T-helper 9 cell (primary cell): ENCODE results near the gene TNNI3K.

Experiments
- DNase-seq: peaks from one replicate; pipeline ENCODE4 v3.0.0-alpha.2; 2020

The TNNI3K gene

GRCh38 chr1:74395571-74395970, 160.4 kb downstream of the TNNI3K start:
- DNase-seq: no peak

- no peak for DNase-seq
Observed at GRCh38 chr1:74396462-74396861, 161.3 kb downstream of the TNNI3K start.

GRCh38 chr1:74396933-74397332, 161.7 kb downstream of the TNNI3K start:
- no peak for DNase-seq

DNA sequence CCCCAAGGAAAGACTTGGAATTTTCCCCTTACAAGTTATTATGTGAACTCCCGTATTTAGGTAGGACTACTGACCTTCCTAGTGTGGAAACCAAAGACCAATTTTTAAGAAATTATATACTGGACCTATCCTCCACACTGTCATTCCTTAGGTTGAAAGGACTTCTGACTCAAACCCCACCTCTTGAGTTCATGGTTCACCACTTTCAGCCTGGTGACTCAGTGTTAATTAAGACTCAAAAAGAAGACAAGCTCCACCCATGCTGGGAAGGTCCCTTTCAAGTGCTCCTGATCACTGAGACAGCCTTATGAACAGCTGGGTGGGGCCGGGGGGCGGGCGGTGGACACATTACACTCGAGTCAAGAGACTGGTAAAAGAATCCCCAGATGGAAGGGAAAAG, 164.1 kb downstream of the TNNI3K start:
- no peak for DNase-seq

DNA sequence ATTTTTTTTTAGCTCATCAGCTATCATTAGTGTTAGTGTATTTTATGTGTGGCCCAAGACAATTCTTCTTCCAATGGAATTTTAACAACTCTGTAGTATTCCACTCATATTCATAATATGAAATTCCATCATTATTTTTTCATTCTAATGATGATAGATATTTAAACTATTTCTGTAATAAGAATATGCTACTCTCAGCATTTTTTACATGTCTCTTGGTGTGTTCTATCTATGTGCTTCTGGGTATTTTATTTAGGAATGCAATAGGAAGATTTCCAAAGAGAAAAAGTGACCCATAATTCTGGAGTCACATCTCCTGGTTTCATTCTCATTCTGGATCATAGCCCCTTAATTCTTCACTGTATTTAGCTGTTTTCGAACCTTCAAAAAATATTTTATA, 167.7 kb downstream of the TNNI3K start:
- DNase-seq: no peak

GRCh38 chr1:74403606-74404005, 168.4 kb downstream of the TNNI3K start:
- no peak for DNase-seq

- DNase-seq: no peak
Observed at GRCh38 chr1:74406759-74407158, 171.6 kb downstream of the TNNI3K start.

DNA sequence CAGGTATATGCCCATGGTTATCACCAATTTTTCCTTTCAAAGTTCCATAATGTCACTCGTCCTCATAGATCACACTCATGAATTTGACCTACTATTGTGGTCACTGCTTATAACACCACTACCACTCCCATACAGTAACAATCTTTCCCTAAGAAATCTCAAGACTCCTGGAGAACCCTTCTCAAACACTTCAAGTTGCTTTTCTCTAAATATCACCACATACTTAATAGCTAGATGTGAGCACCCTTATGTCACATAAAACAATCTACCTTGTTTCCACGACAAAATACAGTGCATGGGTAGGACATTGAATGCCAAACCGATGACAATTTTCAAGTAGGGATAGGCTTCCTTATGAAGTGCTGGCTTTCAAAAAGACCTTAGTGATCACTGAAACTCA, 172.7 kb downstream of the TNNI3K start:
- no peak for DNase-seq

DNA sequence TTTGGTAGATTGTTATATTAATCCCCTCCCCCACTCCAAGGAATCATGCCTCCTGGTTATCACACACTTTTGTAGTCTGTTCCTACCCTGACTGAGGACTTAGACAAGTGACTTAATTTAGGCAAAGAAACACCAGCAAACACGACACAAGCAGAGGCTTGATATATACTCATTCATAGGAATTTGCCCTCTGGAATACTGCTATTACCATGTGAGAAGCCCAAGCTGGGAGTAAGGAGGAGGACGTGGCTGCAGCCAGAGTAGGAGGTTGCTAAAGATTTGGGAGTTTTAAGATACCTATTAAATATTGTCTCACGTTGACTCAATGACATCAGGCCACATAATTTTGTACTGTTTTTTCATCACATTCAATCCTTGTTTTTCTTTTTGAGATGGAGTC, 177.1 kb downstream of the TNNI3K start:
- DNase-seq: no peak

- no peak for DNase-seq
Observed at GRCh38 chr1:74415935-74416334, 180.7 kb downstream of the TNNI3K start.

GRCh38 chr1:74419611-74420010, 184.4 kb downstream of the TNNI3K start:
- DNase-seq: no peak

DNA sequence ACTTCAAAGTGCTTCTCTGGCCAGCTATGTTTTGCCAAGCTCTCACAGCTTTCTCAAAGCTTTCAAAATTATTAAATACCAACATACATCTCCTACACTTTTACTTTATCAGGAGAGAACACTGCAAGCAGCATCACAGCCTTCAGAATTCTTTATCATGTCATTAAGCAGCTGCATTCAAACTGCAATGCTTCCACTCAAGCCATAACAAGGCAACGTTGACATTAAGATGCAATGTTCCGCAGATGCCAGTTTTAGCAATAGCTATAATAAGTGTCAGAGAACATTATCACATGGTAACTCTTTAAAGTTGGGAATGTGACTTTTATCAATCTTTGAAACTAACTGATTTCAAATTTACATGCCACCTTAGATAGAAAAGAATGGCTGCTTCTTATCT, 185.3 kb downstream of the TNNI3K start:
- DNase-seq: no peak

DNA sequence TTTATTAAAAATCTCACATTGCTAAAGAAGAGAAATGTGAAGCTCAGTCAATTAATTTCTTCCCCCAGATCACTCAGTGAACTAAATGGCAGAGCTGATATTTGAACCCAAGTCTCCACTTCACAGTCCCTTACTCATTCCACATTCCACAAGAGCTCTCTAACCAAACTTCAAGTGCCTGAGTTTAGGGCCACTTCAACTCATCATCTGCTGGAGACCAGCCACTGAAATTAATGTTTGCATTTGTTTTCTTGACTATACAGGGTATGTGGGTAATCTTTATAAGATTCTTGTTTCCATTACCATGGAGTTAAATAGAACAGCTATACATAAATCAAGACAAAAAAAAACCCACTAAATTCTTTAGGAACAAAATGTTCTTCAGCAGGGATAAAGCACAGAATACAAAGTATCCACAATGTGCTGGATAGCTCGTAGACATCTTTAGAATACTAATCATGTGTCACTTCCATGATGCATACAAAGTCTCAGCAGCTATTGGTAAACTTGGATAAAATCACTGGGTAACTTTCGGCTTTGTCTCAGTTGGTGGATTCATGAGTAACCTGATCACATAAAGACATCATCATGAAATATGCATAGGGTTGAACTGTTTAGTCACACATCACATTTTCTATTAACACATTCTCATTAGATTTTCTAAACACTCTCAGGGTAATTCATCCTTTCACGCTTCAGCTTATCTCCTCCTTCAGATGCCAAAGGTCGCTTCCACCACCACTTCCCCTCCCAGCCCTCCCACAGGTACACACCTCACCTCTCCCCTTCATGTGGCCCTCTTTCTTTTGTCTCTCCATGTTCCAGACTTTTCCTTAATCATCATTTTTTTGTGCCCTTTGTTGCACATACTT, 187.5 kb downstream of the TNNI3K start:
- no peak for DNase-seq

DNA sequence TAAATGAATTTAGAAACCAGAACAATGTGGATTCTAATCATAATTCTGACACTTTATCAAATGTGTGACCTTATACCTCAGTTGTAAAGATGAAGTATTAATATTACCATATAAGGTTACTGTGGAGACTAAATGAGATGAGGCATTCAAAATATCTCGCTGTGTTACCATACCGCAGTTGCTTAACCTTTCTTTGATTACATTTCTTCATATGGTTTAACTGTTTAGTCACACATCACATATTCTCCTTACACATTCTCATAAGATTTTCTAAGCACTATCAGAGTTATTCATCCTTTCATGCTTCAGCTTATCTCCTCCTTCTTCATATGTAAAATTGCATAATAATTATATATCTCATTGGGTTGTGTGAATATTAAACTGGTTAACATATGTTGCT, 188.3 kb downstream of the TNNI3K start:
- no peak for DNase-seq

DNA sequence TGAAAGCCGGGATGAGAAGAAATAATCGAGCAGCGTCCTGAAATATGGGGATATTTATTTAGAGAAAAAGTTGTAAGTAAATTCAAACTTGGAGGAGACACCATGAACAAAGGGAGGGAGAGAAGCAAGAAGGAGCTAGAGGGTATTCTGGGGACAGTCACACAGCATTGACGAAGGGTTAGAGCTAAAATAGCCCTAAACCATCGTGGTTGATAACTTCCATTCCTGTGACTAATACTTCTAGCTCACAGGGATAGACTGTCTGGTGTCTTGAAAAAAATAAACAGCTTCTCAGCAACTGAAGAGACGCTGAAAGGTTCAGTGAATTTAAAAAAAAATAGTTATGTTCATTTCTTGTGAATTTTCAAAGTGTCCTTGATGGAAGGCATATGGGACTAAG, 190.5 kb downstream of the TNNI3K start:
- no peak for DNase-seq

DNA sequence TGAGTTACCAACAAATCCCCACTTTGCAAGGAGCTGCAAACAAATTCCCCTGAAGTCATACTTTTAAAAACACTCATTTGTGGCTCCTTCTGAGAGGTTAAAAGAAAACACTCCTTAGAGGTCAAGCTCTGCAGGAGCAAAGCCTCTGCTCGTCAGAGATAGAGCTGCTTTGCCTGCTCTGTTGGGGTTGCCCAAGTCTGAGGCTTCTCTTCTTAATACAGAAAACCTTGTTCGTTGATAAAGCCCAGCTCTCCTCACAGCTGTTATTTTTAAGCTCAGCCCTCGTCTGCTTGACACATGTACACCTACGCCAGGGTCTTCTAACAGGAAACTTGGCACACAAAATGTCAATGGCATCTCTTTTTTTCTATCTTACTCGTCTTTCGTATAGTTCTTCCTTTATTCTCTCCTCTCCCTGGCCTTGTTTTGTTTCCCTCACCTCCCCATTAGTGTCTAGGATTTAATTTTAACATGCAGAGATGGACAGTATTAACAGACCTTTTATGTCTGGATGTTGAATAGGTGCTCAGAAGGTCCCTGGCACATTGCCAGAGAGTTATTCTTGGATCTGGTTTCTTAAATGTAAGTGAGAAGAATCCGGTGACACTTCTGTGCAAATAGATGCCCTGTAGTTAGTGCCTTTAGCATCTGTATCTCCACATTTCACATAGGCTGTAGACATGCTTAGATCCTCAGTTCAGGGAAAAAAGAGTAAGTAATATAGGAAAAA, 191.2 kb downstream of the TNNI3K start:
- no peak for DNase-seq

DNA sequence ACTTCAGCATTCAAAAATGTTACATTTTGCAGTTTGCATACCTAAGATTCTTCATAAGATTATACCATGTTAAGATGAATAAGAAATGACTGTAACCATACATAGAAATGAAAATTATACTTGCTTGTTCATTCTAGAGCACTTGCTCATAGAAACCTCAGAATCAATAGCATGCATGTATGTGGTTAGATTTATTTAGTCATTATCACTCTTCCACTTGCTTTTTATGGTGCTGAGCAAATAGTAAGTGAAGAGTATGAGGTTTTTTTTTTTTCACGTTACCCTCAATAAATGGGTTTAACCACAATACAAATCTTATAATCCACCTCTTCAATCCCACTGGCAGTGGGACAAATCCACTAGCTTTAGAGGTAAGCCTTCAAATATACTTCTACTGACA, 192.5 kb downstream of the TNNI3K start:
- DNase-seq: no peak

- DNase-seq: no peak
Observed at GRCh38 chr1:74429580-74429979, 194.4 kb downstream of the TNNI3K start.

DNA sequence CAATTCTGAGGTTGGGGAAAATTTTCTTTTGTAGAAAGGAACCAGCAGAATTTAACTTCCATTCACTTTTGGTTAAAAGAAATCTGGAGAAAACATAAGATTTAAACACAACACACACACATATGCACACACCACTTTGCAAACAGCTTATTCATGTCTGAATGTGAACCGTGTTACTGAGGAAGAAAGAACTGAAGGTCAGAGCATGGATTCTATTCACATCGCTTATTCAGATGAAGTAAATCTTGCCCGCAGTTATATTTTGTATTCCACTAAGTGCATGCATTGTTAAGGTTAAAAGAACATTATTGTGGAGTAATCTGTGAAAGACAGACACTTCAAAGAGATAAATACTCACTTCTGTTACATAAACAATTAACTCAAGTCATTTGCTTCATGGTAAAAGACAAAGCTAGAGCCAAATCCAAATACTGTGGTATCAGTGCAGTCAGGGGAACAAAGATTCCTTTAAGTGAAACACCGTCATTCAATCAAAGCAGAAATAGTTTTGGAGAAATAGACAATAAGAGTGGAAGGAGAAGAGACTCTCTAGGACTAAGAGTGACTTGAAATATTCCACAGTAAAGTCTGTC, 195.3 kb downstream of the TNNI3K start:
- DNase-seq: no peak

GRCh38 chr1:74431531-74431930, 196.3 kb downstream of the TNNI3K start:
- DNase-seq: no peak

DNA sequence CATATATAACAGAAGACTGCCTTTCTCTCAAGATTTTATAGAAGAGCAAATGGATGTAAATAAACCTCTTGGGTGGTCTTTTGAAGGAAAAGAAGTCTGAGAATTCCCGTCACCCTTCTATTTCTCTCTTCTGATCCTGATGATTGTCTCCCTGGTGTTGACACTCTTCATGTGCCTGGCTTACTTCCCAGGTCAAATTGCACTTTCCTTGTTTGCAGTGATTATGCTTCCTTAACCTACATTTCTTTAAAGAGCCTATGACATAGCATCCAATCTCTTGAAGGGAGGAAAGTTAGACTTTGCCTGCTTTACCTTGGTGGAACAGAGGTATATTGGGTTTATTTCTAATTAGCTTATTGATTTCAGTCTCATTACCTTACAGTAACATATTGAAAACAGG, 197.1 kb downstream of the TNNI3K start:
- no peak for DNase-seq

GRCh38 chr1:74434321-74434720, 199.1 kb downstream of the TNNI3K start:
- DNase-seq: no peak

DNA sequence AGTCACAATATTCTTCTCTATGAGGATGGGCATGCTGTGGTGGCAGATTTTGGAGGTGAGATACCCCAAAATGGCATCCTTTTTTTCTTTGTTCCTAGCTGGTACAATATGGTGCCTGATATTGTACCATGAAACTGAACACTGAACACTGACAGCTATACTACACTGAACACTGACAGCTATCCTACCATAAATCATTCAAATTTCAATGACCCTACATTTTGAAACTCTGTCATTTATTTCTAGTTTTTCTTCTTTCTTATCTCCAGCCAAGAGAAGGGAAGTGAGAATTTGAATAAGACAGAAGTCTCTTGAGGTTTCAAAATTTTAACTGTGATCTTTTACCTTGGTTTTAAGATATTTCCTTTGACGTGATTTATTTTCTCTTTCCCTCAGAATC, 200.9 kb downstream of the TNNI3K start:
- DNase-seq: no peak

- no peak for DNase-seq
Observed at GRCh38 chr1:74437035-74437434, 201.8 kb downstream of the TNNI3K start.
